Activated CD4-positive, alpha-beta T cell treated with anti-CD3 and anti-CD28 coated beads, Interleukin-2, amount 50 U/mL, for 16 hours (primary cell): ENCODE measurements around the gene SLC52A1.
A peak's percentile ranks its signal among the peaks of the same experiment; 100 is the strongest.
"Not testable (repeated sequence)": the region's sequence is repeated elsewhere in the genome, so short reads cannot be mapped to it uniquely, and the experiment has no call there.

Experiments used
- DNase-seq: peaks from one replicate; pipeline ENCODE4 v3.0.0-alpha.2; 2020

SLC52A1 gene

GRCh38 chr17:5030168-5030567 is 5.1 kb downstream of the SLC52A1 start:
- not testable (repeated sequence) for DNase-seq

DNA sequence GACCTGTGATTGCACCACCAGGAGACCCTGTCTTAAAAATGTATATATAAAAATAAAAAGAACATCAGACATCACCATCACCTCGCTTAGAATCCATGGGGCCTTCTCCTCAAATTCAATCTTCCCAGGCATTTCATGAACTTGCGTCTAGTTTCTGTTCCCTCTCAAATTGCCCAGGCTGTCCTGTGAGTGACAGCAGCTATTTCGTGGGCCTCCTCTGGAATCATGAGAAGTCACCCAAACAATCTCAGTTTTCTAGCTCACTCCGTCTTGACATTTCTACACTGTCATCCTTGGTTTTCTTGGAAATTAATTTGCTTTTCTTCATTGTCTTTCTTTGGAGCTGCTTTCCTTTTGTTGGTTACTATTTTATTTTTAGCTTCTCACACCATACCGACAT is 7.3 kb downstream of the SLC52A1 start:
- DNase-seq, result no peak

DNA sequence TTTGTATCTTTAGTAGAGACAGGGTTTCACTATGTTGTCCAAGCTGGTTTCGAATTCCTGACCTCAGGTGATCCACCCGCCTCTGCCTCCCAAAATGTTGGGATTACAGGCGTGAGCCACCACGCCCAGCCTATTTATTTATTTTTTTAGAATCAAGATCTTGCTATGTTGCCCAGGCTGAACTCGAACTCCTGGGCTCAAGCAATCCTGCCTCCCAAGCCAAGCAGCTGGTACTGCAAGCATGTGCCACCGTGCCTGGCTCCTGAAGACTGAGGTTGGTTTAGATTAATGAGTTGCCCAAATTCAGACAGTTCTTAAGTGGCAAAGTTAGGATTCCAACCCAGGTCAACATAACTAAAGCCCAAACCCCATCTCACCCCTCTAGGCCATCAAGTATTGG is 7.9 kb downstream of the SLC52A1 start:
- DNase-seq, result no peak

DNA sequence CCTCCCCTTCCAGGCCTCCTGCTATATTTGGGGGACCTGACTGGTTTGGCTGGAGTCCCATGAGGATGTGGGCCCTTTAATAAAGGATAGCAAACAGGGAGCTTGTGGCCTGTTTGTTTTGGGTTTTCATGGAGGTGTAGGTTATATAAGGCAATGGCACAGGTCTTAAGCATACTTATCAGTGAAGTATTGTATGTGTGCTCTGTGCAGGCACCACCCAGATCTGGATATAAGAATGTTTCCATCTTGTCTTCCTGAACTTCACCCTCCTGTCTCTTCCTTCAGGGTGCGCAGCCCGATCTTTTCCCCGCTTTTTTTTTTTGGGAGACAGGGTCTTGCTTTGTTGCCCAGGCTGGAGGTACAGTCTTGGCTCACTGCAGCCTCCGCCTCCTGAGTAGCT is 10.6 kb downstream of the SLC52A1 start:
- DNase-seq, result no peak

- DNase-seq, result no peak
These were observed 11.6 kb downstream of the SLC52A1 start for GRCh38 chr17:5023588-5024147.

DNA sequence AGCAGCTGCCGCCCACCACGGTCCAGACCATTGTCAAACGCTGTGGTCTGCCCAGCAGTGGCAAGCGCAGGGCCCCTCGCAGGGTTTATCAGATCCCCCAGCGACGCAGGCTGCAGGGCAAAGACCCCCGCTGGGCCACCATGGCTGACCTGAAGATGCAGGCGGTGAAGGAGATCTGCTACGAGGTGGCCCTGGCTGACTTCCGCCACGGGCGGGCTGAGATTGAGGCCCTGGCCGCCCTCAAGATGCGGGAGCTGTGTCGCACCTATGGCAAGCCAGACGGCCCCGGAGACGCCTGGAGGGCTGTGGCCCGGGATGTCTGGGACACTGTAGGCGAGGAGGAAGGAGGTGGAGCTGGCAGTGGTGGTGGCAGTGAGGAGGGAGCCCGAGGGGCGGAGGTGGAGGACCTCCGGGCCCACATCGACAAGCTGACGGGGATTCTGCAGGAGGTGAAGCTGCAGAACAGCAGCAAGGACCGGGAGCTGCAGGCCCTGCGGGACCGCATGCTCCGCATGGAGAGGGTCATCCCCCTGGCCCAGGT is 13.0 kb downstream of the SLC52A1 start:
- no peak for DNase-seq

- no peak for DNase-seq
These were observed 14.7 kb downstream of the SLC52A1 start for GRCh38 chr17:5020502-5021023.

DNA sequence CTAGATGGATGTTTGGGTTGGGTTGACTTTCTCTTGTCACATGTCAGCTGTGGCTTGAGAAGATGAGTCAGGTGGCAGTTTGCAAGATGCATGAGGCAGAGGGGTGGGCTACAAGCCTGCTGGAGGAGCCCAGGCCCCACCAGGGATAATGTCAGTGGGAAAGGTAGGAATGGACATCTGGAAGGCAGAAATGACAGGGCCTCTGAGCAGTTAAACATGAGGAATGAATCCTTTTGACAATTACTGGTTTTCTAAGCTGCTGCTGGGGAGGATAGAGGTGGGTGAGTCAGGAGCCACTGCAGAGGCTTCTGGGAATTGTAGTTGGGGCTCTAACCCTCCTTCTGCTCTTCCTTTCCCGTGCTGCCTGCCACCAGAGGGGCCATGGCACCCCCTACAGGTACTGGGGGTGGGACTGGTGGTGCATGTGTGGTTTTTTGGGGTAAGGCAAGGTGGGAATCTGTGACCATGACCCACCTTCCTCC is 15.7 kb downstream of the SLC52A1 start:
- DNase-seq, result peak; percentile 63

DNA sequence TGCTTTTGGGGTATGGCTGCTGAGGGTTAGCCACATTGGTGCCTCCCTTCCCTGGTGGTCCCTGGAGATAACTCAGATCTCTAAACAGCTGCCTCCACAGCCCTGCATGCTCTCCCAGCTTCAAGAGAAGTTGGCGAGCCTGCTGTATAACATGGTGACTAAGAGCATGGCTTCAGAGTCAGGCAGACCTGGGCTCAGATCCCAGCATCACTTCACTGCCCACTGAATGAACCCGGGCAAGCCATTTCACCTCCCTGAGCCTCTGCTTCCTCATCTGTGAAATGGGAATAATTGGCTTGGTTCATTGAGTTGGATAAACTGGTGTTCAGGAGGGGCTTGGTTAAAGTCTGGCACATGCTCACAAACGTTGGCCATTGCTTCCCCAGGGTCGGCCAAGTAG is 20.9 kb downstream of the SLC52A1 start:
- DNase-seq, result no peak

DNA sequence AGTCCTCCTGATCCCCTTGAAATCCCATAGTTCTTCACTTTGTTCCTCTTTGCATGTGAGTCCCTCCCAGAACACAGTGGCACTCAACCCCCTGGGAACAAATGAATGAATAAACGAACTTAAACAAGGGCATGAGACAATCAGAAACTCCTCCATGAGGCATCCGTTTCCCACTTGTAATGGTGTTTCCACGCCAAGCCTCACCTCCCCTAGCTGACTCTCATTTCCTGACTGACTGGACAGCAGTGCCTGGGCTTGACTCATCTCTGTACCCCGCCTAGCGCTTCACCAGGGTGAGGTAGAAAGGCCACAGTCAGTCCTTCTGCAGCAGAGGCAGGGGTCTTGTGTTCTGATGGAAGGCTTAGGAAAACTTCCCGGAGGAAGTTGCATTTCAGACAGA is 23.3 kb downstream of the SLC52A1 start:
- DNase-seq, result peak; percentile 86

DNA sequence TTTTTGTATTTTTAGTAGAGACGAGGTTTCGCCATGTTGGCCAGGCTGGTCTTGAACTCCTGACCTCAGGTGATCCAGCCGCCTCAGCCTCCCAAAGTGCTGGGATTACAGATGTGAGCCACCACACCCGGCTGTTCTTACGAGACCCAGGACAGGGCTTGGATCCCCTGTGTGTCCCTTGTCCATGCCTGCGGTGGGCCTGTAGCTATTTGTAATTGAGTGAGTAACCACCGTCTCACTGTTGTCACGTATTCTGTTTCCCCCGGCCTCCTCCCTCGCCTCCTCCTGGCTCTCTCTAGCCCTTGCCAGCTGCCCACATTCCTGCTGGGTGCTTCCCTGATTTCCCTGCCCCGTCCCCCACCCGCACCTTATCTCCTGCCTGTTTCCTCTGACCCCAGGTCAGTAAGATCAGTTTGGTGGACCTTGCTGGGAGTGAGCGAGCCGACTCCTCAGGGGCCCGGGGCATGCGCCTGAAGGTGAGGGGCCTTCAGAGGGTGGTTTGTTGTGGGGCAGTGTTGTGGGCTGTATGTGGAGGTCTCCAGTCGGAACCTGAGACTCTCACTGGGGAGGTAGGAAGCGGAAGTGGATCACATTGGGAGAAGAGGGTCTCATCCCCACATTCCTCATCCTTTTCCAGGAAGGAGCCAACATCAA is 31.9 kb downstream of the SLC52A1 start:
- no peak for DNase-seq

GRCh38 chr17:5002121-5002788 is 33.0 kb downstream of the SLC52A1 start:
- DNase-seq, result no peak

GRCh38 chr17:5000237-5000639 is 35.0 kb downstream of the SLC52A1 start:
- DNase-seq, result no peak

- no peak for DNase-seq
These were observed 35.7 kb downstream of the SLC52A1 start for GRCh38 chr17:4999430-5000093.

GRCh38 chr17:4998732-4999429 is 36.3 kb downstream of the SLC52A1 start:
- no peak for DNase-seq

- no peak for DNase-seq
These were observed 37.0 kb downstream of the SLC52A1 start for GRCh38 chr17:4998027-4998731.

GRCh38 chr17:4997302-4998026 is 37.8 kb downstream of the SLC52A1 start, which contains the start of the genes INCA1 and KIF1C:
Gene INCA1 (minus strand): TSS chr17:4997522. CDS start chr17:4994437, 3,085 bp downstream.
Gene KIF1C (plus strand): TSS chr17:4997950. CDS start chr17:5000247, 2,297 bp downstream.
- DNase-seq, result peak; percentile 92

GRCh38 chr17:4994081-4994595 is 41.1 kb downstream of the SLC52A1 start:
- no peak for DNase-seq

- DNase-seq, result no peak
These were observed 47.3 kb downstream of the SLC52A1 start for GRCh38 chr17:4987767-4988567.
